CD4-positive, alpha-beta T cell treated with Interleukin-17A for 1 hour (primary cell): ENCODE results near the gene TRIM72.
"Not testable (repeated sequence)": the region's sequence is repeated elsewhere in the genome, so short reads cannot be mapped to it uniquely, and the experiment has no call there.

ENCODE experiments used
- DNase-seq: peaks from one replicate; pipeline ENCODE4 v3.0.0-alpha.2; 2020

TRIM72 gene

DNA sequence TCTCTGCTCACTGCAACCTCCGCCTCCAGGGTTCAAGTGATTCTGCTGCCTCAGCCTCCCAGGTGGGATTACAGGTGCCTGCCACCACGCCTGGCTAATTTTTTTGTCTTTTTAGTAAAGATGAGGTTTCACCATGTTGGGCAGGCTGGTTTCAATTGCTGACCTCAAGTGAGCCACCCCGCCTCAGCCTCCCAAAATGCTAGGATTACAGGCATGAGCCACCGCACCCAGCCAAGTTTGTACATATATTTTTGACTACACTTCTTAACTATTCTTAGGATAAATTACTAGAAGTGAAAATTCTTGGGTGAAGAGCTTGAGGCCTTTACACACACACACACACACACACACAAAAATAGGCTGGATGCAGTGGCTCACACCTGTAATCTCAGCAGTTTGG is 44.4 kb downstream of the TRIM72 start:
- no peak for DNase-seq

DNA sequence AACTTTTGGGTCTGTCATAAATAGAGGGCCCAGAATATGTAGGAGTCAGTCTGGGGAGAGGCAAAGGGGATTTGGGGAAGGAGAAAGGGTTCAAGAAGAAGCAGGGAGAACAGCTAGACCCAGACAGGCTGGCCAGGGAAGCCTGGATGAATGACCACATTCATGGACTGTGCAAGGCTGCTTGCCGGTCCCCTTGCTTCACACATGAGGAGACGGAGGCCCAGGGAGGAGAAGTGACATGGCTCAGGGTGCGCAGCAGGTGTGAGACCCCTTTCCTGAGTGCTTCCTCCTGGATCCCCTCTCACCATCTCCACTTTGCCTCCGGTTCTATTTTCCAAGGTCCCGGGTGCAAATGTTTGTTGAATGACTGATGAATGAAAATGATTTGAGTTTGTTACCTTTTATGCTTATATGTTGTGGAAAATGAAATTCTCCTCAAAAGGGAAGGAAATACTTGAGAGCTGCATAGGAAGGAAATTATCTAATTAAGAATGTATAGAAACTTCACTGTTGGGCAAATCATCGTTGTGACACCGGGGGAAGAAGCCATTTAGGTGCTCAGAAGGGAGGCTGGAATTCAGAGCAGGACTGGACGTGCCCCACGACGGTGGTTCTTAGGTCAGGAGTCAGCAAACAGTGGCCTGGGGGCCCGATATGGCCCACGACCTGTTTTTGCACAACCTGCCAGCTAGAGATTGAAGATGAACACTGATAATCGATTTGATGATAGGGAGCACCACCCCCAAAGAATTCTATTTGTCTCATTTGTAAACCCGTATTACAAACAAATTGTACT is 46.4 kb downstream of the TRIM72 start:
- DNase-seq = no peak

DNA sequence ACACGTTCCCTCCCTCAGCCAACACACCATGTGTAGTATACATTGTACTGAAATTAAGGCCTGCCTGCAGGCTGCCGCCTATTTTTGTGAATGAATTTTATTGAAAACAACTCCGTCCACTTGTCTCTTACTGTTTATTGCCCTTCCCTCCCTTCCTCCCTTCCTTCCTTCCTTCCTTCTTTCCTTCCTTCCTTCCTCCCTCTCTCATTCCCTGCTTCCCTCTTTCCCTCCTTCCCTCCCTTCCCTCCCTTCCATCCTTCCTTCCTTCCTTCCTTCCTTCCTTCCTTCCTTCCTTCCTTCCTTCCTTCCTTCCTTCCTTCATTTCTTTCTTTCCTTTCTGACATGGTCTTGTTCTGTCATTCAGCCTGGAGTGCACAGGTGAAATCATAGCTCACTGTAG is 48.2 kb downstream of the TRIM72 start:
- DNase-seq = no peak

DNA sequence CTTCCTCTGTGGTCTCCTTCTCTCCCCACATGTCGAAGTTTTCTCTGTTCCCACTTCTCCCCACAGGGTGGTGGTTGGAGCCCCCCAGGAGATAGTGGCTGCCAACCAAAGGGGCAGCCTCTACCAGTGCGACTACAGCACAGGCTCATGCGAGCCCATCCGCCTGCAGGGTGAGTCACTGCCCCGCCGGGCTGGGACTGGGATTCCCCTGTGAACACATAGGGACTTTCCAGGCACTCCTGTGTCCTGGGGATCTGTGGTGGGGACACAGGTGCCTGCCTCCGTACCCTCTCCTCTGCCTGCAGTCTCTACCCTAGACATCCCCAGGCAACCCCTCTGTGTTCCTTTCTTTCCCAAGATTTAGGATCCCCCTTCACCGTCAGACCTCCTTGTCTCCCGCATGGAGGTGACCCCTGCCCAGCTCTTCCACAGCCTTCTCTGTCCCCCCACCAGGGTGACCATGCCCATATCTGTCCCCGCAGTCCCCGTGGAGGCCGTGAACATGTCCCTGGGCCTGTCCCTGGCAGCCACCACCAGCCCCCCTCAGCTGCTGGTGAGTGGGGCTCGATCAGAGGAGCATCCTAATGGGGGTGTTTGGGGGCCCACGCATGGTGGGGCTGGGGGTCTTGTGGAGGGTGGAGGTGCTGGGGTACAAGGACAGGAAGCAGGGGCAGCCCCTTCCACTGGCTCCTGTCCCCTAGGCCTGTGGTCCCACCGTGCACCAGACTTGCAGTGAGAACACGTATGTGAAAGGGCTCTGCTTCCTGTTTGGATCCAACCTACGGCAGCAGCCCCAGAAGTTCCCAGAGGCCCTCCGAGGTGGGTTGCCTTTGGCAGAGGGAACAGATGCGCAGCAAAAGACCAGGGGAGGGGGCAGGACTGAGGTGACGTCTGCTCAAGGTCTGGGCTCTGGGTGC is 51.7 kb downstream of the TRIM72 start:
- peak; percentile 65 for DNase-seq

DNA sequence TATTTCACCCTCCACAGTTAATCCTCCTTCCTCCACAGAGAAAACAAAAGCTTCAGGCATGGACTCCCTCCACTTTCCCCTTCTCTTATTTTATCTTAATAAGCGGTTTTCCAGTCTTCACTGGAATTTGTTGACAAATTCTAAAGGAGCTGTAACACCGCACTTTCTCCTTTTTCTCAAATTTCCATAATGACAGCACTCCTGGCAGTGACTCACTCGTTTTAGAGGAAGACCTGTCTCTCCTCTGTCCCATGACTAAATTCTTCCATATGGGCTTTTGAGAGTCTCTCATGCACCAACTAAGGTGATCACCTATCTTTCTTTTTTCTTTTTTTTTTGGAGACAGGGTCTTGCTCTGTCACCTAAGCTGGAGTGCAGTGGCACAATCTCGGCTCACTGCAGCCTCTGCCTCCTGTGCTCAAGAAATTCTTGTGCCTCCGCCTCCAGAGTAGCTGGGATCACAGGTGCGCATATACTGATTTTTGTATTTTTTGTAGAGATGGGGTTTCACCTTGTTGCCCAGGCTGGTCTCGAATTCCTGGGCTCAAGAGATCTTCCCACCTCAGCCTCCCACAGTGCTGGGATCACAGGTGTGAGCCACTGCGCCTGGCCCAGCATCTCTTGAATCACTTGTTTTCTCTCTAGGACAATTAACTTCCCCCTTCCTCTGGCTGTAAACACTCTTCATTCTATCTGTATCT is 53.6 kb downstream of the TRIM72 start:
- DNase-seq = no peak

DNA sequence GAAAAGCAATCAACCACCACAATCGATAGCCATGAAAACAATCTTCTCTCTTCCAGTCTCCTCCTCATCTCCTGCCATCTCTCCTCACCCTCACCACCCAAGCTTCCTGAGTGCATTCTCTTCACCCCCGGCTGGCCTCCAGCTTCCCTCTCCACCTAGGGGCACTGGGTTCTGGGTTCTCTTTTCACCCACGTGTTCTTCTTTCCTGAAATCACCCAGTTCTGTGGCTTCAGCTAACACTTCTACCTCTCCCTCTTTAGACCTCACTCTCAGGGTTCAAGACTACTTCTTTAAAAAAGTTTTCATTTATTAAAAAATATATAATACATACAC is 54.1 kb downstream of the TRIM72 start:
- no peak for DNase-seq

DNA sequence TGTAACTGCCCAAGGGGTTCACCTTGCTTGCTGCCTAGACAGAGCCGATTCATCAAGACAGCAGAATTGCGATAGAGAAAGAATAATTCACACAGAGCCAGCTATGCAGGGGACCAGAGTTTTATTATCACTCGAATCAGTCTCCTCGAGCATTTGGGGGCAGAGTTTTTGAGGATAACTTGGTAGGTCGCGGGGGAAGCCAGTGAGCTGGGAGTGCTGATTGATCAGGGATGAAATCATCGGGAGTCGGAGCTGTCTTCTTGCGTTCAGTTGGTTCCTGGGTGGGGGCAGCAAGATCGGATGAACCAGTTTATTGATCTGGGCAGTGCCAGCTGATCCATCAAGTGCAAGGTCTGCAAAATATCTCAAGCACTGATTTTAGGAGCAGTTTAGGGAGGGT is 55.0 kb downstream of the TRIM72 start:
- DNase-seq = no peak

DNA sequence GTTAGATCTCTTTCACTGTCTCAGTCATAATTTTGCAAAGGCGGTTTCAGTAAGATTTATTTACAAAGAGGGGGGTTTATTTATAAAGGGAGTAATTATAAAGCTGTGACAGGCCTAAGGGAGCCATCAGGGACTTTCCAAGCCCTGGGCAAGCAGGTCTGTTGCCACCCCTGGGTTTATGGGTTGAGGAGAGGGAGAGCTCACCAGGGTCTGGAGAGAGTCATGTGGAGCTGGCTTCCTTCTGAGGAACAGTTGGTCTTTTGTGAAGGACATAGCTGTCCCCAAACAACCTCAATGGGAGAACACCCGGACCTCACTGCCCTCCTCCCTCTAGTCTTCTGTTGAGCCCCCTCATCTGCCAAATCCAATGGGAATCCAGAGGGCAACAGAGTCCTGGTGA is 55.6 kb downstream of the TRIM72 start:
- no peak for DNase-seq

DNA sequence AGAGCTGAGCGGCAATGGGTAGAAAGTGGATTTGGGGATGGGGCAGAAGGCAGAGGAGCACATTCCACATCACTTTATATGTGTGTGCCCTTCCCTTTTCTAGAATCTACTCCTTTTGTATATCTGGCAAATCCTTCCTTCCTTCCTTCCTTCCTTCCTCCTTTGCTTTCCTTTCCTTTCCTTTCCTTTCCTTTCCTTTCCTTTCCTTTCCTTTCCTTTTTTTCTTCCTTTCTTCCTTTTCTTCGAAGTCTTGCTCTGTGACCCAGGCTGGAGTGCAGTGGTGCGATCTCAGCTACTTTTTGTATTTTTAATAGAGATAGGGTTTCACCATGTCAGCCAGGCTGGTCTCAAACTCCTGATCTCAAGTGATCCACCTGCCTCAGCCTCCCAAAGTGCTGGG is 56.1 kb downstream of the TRIM72 start:
- not testable (repeated sequence) for DNase-seq

DNA sequence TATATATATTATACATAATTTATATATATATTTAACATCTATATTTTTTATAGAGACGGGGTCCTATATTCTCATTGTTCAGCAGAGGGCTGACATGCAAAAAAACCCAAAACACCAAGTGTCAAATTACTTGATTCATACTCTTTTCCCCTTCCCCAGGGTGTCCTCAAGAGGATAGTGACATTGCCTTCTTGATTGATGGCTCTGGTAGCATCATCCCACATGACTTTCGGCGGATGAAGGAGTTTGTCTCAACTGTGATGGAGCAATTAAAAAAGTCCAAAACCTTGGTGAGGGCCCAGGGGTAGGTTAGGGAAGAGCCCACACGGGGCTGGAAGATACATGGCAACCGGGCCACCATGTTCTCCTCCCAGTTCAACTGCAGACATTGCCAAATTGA is 56.9 kb downstream of the TRIM72 start:
- DNase-seq = no peak

DNA sequence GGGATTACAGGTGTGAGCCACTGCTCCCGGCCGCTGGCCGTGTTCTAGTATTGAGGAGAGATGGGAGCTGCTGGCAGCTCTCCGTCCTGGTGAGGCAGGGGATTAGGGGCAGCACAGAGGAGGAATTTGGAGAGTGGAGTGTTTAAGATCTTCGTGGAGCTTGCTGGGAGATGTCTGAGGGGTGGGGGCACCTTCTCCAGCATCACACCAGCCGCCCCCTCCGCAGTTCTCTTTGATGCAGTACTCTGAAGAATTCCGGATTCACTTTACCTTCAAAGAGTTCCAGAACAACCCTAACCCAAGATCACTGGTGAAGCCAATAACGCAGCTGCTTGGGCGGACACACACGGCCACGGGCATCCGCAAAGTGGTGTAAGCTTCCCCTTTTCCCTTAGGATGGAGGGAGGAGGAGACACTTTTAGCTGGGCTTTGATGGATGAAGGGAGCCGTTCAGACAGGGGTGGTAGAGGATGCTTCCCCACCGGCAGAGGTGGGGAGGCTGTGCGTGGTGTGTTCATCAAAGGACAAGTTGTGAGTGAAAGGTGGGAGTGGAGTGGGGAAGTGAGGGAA is 57.8 kb downstream of the TRIM72 start:
- no peak for DNase-seq

DNA sequence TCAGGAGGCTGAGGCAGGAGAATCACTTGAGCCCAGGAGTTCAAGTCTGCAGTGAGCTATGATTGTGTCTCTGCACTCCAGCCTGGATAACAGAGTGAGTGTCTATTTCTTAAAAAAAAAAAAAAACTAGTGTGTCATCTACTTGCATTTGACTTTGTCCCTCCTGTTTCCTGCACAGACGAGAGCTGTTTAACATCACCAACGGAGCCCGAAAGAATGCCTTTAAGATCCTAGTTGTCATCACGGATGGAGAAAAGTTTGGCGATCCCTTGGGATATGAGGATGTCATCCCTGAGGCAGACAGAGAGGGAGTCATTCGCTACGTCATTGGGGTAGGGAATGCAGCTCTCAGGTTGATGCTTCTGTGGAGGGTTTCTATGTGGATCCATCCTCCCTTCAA is 59.3 kb downstream of the TRIM72 start:
- DNase-seq = no peak

DNA sequence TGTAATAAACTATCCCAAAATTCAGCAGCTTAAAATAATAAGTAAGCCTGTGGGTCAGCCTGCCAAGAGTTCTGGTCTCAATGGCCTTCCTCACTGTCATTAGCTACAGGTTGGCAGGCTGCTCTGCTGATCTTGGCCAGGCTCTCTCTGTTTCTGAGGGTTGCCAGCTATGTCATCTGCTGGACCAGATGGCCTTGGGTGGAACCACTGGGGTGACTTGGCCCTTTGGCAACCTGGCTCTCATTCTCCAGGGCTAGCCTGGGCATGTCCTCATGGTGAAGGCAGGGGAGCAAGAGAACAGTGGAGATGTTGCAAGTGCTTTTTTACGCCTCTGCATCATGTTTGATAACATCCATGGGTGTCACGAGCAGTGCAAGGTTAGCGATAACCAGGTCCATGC is 59.8 kb downstream of the TRIM72 start:
- no peak for DNase-seq

DNA sequence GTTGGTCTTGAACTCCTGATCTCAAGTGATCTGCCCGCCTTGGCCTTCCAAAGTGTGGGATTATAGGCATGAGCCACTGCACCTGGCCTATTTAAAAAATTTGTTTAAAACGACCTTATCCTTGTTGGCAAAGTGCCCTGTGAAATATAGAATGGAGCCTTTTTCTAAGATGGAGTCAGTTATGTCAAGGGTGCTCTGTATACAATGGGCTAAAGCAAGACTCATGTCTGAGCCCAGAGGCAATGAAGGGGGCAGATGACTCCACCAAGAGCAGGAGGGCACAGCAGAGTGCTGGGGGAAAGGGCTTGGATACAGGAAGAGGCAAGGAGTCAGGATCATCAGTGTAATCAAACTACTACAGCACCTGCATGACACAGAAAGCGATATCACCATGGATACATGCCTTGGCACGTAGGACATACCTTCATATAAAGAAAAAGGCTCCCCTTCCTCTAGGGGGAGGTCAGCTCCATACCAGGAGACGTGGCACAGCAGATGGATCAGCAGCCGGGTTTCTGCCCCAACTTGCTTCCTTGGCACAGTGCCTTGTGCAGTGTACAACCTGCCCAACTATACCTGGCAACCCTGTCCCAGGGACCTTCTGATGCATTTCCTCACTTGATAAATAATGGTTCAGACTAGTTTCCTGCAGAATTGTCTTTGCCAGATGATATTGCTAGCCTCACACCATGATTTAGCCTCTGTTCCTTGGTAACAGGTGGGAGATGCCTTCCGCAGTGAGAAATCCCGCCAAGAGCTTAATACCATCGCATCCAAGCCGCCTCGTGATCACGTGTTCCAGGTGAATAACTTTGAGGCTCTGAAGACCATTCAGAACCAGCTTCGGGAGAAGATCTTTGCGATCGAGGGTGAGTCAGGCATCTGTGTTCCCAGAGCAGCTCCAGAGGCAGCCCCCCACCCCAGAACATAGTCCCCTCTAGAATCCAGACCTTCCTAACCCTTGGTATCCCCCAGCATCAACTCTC is 61.2 kb downstream of the TRIM72 start:
- DNase-seq = no peak

DNA sequence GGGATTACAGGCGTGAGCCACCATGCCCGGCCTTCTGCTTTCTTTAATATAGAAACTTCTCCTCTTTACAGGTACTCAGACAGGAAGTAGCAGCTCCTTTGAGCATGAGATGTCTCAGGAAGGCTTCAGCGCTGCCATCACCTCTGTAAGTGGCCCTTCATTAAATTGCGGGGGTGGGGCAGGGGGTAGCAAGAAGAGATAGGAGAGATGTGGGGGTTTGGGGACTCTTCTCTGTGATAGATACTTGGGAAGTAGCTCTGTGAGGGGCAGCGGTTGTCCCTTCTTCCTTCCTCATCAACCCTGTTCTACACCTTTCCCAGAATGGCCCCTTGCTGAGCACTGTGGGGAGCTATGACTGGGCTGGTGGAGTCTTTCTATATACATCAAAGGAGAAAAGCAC is 62.7 kb downstream of the TRIM72 start:
- no peak for DNase-seq

DNA sequence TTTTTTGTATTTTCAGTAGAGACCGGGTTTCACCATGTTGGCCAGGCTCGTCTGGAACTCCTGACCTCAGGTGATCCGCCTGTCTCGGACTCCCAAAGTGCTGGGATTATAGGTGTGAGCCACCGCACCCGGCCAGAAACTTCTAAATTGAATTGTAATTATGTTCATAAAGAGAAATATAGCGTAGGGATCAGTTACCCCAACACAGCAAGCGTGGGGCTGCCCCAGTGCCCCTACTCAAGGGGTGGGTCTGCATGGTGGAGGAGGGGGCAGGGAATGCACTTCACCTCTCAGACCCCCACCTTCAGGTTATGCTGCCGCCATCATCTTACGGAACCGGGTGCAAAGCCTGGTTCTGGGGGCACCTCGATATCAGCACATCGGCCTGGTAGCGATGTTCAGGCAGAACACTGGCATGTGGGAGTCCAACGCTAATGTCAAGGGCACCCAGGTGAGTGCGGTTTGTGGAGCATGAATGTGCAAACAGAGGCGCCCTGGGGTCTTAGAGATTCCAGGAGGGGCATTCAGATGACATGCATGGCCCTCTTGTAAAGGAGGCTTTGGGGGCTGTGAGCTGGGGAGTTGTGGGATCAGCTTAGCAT is 63.8 kb downstream of the TRIM72 start:
- DNase-seq = no peak

DNA sequence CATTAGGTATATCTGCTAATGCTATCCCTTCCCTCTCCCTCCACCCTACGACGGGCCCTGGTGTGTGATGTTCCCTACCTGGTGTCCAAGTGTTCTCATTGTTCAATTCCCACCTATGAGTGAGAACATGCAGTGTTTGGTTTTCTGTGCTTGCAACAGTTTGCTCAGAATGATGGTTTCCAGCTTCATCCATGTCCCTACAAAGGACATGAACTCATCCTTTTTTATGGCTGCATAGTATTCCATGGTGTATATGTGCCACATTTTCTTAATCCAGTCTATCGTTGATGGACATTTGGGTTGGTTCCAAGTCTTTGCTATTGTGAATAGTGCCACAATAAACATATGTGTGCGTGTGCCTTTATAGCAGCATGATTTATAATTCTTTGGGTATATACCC is 64.9 kb downstream of the TRIM72 start:
- DNase-seq = not testable (repeated sequence)
